Testis (tissue), 2 donors: ENCODE measurements around the gene PPP1R12B.

Experiments used
- CTCF ChIP-seq, 3 experiments: fragments of 450-650 bp in 2 of 3; fragments of 200-600 bp in 1 of 3; sonication (generic) in 1 of 3; IDR thresholded peaks; one replicate each; pipeline ENCODE4 v1.5.1; 2016 to 2019; ENCODE audit warnings: antibody characterized with exemption in 3 of 3, mild to moderate bottlenecking in 2 of 3, moderate library complexity in 1 of 3
- POLR2A ChIP-seq: fragments of 450-650 bp; IDR thresholded peaks from one replicate; pipeline ENCODE4 v1.6.1; 2017; ENCODE audit warnings: antibody characterized with exemption, mild to moderate bottlenecking, moderate library complexity

- TF ChIP-seq CTCF (IDR thresholded peaks at IDR 0.05) = no peak
- no peak for TF ChIP-seq POLR2A
Measured at GRCh38 chr1:202568410-202568809, 219.9 kb downstream of the PPP1R12B start.
